ENCODE data around the gene SLC23A2. TPM values are rescaled to one million over a fixed set of nuclear protein-coding genes. Genes with fewer than 3 reads are reported as not detected.
A peak's percentile ranks its signal among the peaks of the same experiment; 100 is the strongest.

The SLC23A2 gene
- total RNA-seq, 1 experiment from 2014 or later, result 22.3 TPM

GRCh38 chr20:5044075-5044620 lies 42.8 kb upstream of the SLC23A2 start:
- TF ChIP-seq EZH2 (IDR thresholded peaks at IDR 0.05; ENCODE audit: low read depth) (no peak), CTCF (conservative IDR thresholded peaks at IDR 0.05) (no peak)
- Histone ChIP-seq H3K4me2 (no peak overlapping the region), H3K9me3 (ENCODE audit: insufficient read depth, low read depth) (no peaks in the 10 kb centered on the region), H3K4me3 (no peak overlapping the region), H3K9me2 (ENCODE audit: insufficient read depth) (no peaks in the 10 kb centered on the region), H3K36me3 (ENCODE audit: low read depth) (no peaks in the 10 kb centered on the region), H3K27me3 (ENCODE audit: insufficient read depth, low read depth) (no peaks in the 10 kb centered on the region), H2AFZ (no peak overlapping the region), H3K4me1 (replicated peaks; ENCODE audit: insufficient read depth) (no peaks in the 10 kb centered on the region), H4K20me1 (ENCODE audit: insufficient read depth) (no peaks in the 10 kb centered on the region), H3F3A (ENCODE audit: insufficient read depth, low read depth) (0 out of 2 replicates have a peak, but pooled peaks cover 6% of the 10 kb centered on the region), H3K79me2 (ENCODE audit: low read depth) (no peaks in the 10 kb centered on the region), H3K27ac (no peak overlapping the region)
- DNase-seq, result peak in 1 of 2 experiments; percentile 41
- CTCF ChIA-PET, result no interaction called here
- intact Hi-C loops (cut with micrococcal nuclease; ENCODE audit: unreplicated experiment), result no loop called here
- no TSS peak for BruUV-seq (replicated peaks)
- POLR2A ChIA-PET (ENCODE audit: unreplicated experiment), result interaction anchor here (0.6 kb wide), 1 partner anchor 57 kb away, joined by 3 read pairs; no protein-coding TSS in a partner anchor

- Histone ChIP-seq H3K27me3 (ENCODE audit: insufficient read depth, low read depth) (no peaks in the 10 kb centered on the region), H3K79me2 (ENCODE audit: low read depth) (no peaks in the 10 kb centered on the region), H4K20me1 (ENCODE audit: insufficient read depth) (no peaks in the 10 kb centered on the region), H3K9me3 (ENCODE audit: insufficient read depth, low read depth) (no peaks in the 10 kb centered on the region), H3K9me2 (ENCODE audit: insufficient read depth) (no peaks in the 10 kb centered on the region), H3K27ac (no peak overlapping the region), H3K4me1 (replicated peaks; ENCODE audit: insufficient read depth) (no peaks in the 10 kb centered on the region), H2AFZ (no peak overlapping the region), H3K4me2 (no peak overlapping the region), H3K4me3 (no peak overlapping the region), H3K36me3 (ENCODE audit: low read depth) (no peaks in the 10 kb centered on the region), H3F3A (ENCODE audit: insufficient read depth, low read depth) (0 out of 2 replicates have a peak, but pooled peaks cover 6% of the 10 kb centered on the region)
- CTCF ChIA-PET, result no interaction called here
- no peak for DNase-seq
- POLR2A ChIA-PET (ENCODE audit: unreplicated experiment), result interaction anchor here (0.5 kb wide), 1 partner anchor 91 kb away, joined by 5 read pairs; no protein-coding TSS in a partner anchor
- intact Hi-C loops (cut with micrococcal nuclease; ENCODE audit: unreplicated experiment), result no loop called here
- TF ChIP-seq EZH2 (IDR thresholded peaks at IDR 0.05; ENCODE audit: low read depth), result no peak
- TF ChIP-seq CTCF (conservative IDR thresholded peaks at IDR 0.05), result no peak
- no TSS peak for BruUV-seq (replicated peaks)
These were observed 40.1 kb upstream of the SLC23A2 start for GRCh38 chr20:5041433-5041832.

GRCh38 chr20:5040345-5040744 lies 39.0 kb upstream of the SLC23A2 start:
- H3K4me1 ChIP-seq (replicated peaks; ENCODE audit: insufficient read depth), result no peaks in the 10 kb centered on the region
- H3K9me3 ChIP-seq (ENCODE audit: insufficient read depth, low read depth), result no peaks in the 10 kb centered on the region
- no peaks in the 10 kb centered on the region for H3K36me3 ChIP-seq (ENCODE audit: low read depth)
- no peaks in the 10 kb centered on the region for H3K79me2 ChIP-seq (ENCODE audit: low read depth)
- intact Hi-C loops (cut with micrococcal nuclease; ENCODE audit: unreplicated experiment), result no loop called here
- H3K4me2 ChIP-seq, result no peak overlapping the region
- H3K27ac ChIP-seq, result no peak overlapping the region
- no peak for TF ChIP-seq EZH2 (IDR thresholded peaks at IDR 0.05; ENCODE audit: low read depth)
- TF ChIP-seq CTCF (conservative IDR thresholded peaks at IDR 0.05), result no peak
- POLR2A ChIA-PET (ENCODE audit: unreplicated experiment), result no interaction called here
- H4K20me1 ChIP-seq (ENCODE audit: insufficient read depth), result no peaks in the 10 kb centered on the region
- H2AFZ ChIP-seq, result no peak overlapping the region
- H3K9me2 ChIP-seq (ENCODE audit: insufficient read depth), result no peaks in the 10 kb centered on the region
- no peaks in the 10 kb centered on the region for H3K27me3 ChIP-seq (ENCODE audit: insufficient read depth, low read depth)
- BruUV-seq (replicated peaks), result no TSS peak
- no peak overlapping the region for H3K4me3 ChIP-seq
- DNase-seq, result no peak
- 0 out of 2 replicates have a peak, but pooled peaks cover 6% of the 10 kb centered on the region for H3F3A ChIP-seq (ENCODE audit: insufficient read depth, low read depth)
- CTCF ChIA-PET, result no interaction called here

All from PC-9 (cell line).